PC-9 (cell line): ENCODE results near the gene ITGA8. TPM values are rescaled to one million over a fixed set of nuclear protein-coding genes. Genes with fewer than 3 reads are reported as not detected.

Experiments
- BruUV-seq: library from RNA; stranded (reverse); fragments of 400-500 nt; replicated peaks from 2 replicates; lab custom pipeline; 2021; lab: Mats Ljungman, UMichigan
- CTCF ChIA-PET: fragments of 300-600 bp; sonication (Branson Sonifier 250); formaldehyde crosslinking; loops from one replicate; lab custom pipeline; 2022; ENCODE audit warnings: antibody characterized with exemption; lab: Charles Lee
- POLR2A ChIA-PET: fragments of 300-600 bp; sonication (Branson Sonifier 250); formaldehyde crosslinking; loops from one replicate; lab custom pipeline; 2022; ENCODE audit warnings: antibody characterized with exemption; ENCODE audit not compliant: unreplicated experiment; lab: Charles Lee
- DNase-seq, 2 experiments: peaks; one replicate each; pipeline versions ENCODE4 v3.0.0 to v3.0.0-alpha.2; 2015 to 2022; ENCODE audit warnings: mixed read lengths in 1 of 2
- H2AFZ ChIP-seq: fragments of 200-600 bp; sonication (generic); 2 replicates; pipeline ENCODE4 v1.8.1; 2017; ENCODE audit warnings: antibody characterized with exemption
- H3F3A ChIP-seq: fragments of 200-600 bp; sonication (generic); 2 replicates; pipeline ENCODE4 v1.8.1; 2017; ENCODE audit warnings: antibody characterized with exemption, mild to moderate bottlenecking, low read depth; ENCODE audit not compliant: insufficient read depth
- H3K27ac ChIP-seq: fragments of 200-600 bp; sonication (generic); 2 replicates; pipeline ENCODE4 v1.6.1; 2016; ENCODE audit warnings: mixed run types
- H3K27me3 ChIP-seq: fragments of 200-600 bp; sonication (generic); 2 replicates; pipeline ENCODE4 v1.6.1; 2016; ENCODE audit warnings: low read depth, mixed run types; ENCODE audit not compliant: insufficient read depth
- H3K36me3 ChIP-seq: fragments of 200-600 bp; sonication (generic); 2 replicates; pipeline ENCODE4 v1.6.1; 2016; ENCODE audit warnings: low read depth, mixed run types
- H3K4me1 ChIP-seq: fragments of 200-600 bp; sonication (generic); replicated peaks from 2 replicates; pipeline ENCODE4 v1.6.1; 2016; ENCODE audit warnings: mixed run types; ENCODE audit not compliant: insufficient read depth
- H3K4me2 ChIP-seq: fragments of 200-600 bp; sonication (generic); 2 replicates; pipeline ENCODE4 v1.6.1; 2017; ENCODE audit warnings: mixed run types
- H3K4me3 ChIP-seq: fragments of 200-600 bp; sonication (generic); 2 replicates; pipeline ENCODE4 v1.6.1; 2016; ENCODE audit warnings: mixed run types
- H3K79me2 ChIP-seq: fragments of 200-600 bp; sonication (generic); 2 replicates; pipeline ENCODE4 v1.6.1; 2017; ENCODE audit warnings: low read depth, mixed run types
- H3K9me2 ChIP-seq: fragments of 200-600 bp; sonication (generic); 2 replicates; pipeline ENCODE4 v1.8.1; 2017; ENCODE audit warnings: mild to moderate bottlenecking; ENCODE audit not compliant: insufficient read depth
- H3K9me3 ChIP-seq: fragments of 200-600 bp; sonication (generic); 2 replicates; pipeline ENCODE4 v1.8.1; 2016; ENCODE audit warnings: low read depth; ENCODE audit not compliant: insufficient read depth
- H4K20me1 ChIP-seq: fragments of 200-600 bp; sonication (generic); 2 replicates; pipeline ENCODE4 v1.8.1; 2017; ENCODE audit not compliant: insufficient read depth
- CTCF ChIP-seq: fragments of 200-600 bp; sonication (generic); conservative IDR thresholded peaks from 2 replicates; pipeline ENCODE4 v1.6.1; 2017; ENCODE audit warnings: mixed run types, antibody characterized with exemption, mild to moderate bottlenecking, moderate library complexity
- EZH2 ChIP-seq: fragments of 200-600 bp; sonication (generic); IDR thresholded peaks from 2 replicates; pipeline ENCODE4 v1.8.0; 2017; ENCODE audit warnings: antibody characterized with exemption, low read depth
- intact Hi-C: fragments of 100-400 bp; cut with micrococcal nuclease; formaldehyde crosslinking; loops from one replicate; pipeline ENCODE4 v1.10.0; 2022; ENCODE audit not compliant: unreplicated experiment
- total RNA-seq: library from RNA; stranded (reverse); gene quantifications from 2 replicates; pipeline ENCODE4 v1.2.3, GENCODE V29; 2021

ITGA8 gene
- total RNA-seq, 1 experiment from 2014 or later = not detected

DNA sequence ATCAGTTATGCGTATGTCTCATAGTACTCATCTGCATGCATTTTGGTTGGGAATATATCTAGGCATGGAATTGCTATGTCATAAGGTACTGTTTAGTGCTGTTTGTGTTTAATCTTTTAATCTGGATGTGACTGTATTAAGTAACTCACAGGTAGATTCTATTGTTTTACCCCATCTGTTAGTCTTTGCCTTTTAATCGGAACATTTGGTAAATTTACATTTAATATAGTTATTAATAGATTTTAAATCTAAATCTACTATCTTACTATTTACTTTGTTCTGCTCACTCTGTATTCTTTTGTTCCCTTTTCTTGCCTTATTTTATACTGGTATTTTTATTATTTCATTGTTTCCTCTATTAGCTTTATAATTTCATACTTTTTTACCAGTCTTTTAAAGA lies 10.6 kb upstream of the ITGA8 start:
- no TSS peak for BruUV-seq
- Histone ChIP-seq H3K4me1 (no peaks in the 10 kb centered on the region), H3K27ac (no peak overlapping the region), H3K9me3 (no peaks in the 10 kb centered on the region), H3F3A (no peaks in the 10 kb centered on the region), H3K27me3 (peaks cover 3% of the 10 kb centered on the region), H3K4me3 (no peak overlapping the region), H3K79me2 (no peaks in the 10 kb centered on the region), H3K9me2 (no peaks in the 10 kb centered on the region), H3K36me3 (no peaks in the 10 kb centered on the region), H3K4me2 (no peak overlapping the region), H4K20me1 (no peaks in the 10 kb centered on the region), H2AFZ (no peak overlapping the region)
- ChIA-PET CTCF (no interaction called here), POLR2A (no interaction called here)
- TF ChIP-seq EZH2 = no peak
- intact Hi-C loops = no loop called here
- no peak for DNase-seq

DNA sequence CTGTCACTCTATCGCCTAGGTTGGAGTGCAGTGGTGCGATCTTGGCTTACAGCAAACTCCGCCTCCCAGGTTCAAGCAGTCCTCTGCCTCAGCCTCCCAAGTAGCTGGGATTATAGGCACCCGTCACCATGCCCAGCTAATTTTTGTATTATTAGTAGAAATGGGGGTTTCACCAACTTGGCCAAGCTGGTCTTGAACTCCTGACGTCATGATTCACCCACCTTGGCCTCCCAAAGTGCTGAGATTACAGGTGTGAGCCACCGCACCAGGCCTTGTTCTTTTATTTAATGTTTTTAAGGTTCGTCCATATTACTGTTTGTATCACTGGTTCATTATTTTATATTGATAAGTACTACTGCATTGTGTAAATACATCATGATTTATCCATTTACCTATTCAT lies 10.2 kb upstream of the ITGA8 start:
- CTCF ChIA-PET = no interaction called here
- no peaks in the 10 kb centered on the region for H3F3A ChIP-seq

GRCh38 chr10:15726042-15726441 lies 6.3 kb upstream of the ITGA8 start:
- intact Hi-C loops = loop anchor here (10.0 kb wide), 1 partner anchor 291 kb away; no protein-coding TSS in a partner anchor
- CTCF ChIA-PET = interaction anchor here (0.8 kb wide), 1 partner anchor 74 kb away, joined by 3 read pairs; no protein-coding TSS in a partner anchor
- DNase-seq = no peak

More for the DNA sequence above, 10.2 kb upstream of the ITGA8 start:
- no peaks in the 10 kb centered on the region for H3K36me3 ChIP-seq
- no peak overlapping the region for H3K27ac ChIP-seq
- H3K79me2 ChIP-seq = no peaks in the 10 kb centered on the region
- POLR2A ChIA-PET = no interaction called here
- no peaks in the 10 kb centered on the region for H3K9me2 ChIP-seq
- intact Hi-C loops = loop anchor here (10.0 kb wide), 1 partner anchor 295 kb away; no protein-coding TSS in a partner anchor
- DNase-seq = no peak
- no peak overlapping the region for H3K4me3 ChIP-seq
- H3K4me2 ChIP-seq = no peak overlapping the region
- TF ChIP-seq EZH2 (no peak), CTCF (no peak)
- no peak overlapping the region for H2AFZ ChIP-seq
- no TSS peak for BruUV-seq
- H4K20me1 ChIP-seq = no peaks in the 10 kb centered on the region
- H3K4me1 ChIP-seq = no peaks in the 10 kb centered on the region
- H3K27me3 ChIP-seq = no peaks in the 10 kb centered on the region
- no peaks in the 10 kb centered on the region for H3K9me3 ChIP-seq

More at GRCh38 chr10:15726042-15726441, 6.3 kb upstream of the ITGA8 start:
- BruUV-seq = no TSS peak
- H3K9me3 ChIP-seq = no peaks in the 10 kb centered on the region
- no peaks in the 10 kb centered on the region for H3K36me3 ChIP-seq
- H3K4me1 ChIP-seq = no peaks in the 10 kb centered on the region
- H2AFZ ChIP-seq = no peak overlapping the region
- H3K79me2 ChIP-seq = no peaks in the 10 kb centered on the region
- POLR2A ChIA-PET = no interaction called here
- TF ChIP-seq CTCF (0 out of 2 replicates have a peak, but pooled peaks have one; percentile 8), EZH2 (no peak)
- H3F3A ChIP-seq = no peaks in the 10 kb centered on the region
- H3K9me2 ChIP-seq = no peaks in the 10 kb centered on the region
- peaks cover 25% of the 10 kb centered on the region; the same call in 1 of the 2 replicates for H3K27me3 ChIP-seq
- no peaks in the 10 kb centered on the region for H4K20me1 ChIP-seq
- no peak overlapping the region for H3K4me3 ChIP-seq
- no peak overlapping the region for H3K27ac ChIP-seq
- H3K4me2 ChIP-seq = no peak overlapping the region
